HCT116 (cell line): ENCODE data around the gene AP5M1. TPM values are rescaled to one million over a fixed set of nuclear protein-coding genes. Genes with fewer than 3 reads are reported as not detected.

Experiments used
- ATAC-seq: fragments of 200-7000 bp; cut with Tn5 transposase; 2 replicates; pipeline ENCODE4 v1.9.1; 2020; ENCODE audit warnings: mild to moderate bottlenecking, moderate library complexity
- BruUV-seq: library from RNA; stranded (reverse); fragments of 400-500 nt; replicated peaks from 2 replicates; lab custom pipeline; 2021; lab: Mats Ljungman, UMichigan
- CTCF ChIA-PET: fragments of 300-600 bp; sonication (Branson Sonifier 250); formaldehyde crosslinking; loops from one replicate; lab custom pipeline; 2021; ENCODE audit warnings: antibody characterized with exemption; lab: Charles Lee
- POLR2A ChIA-PET: fragments of 300-600, 350-600 bp; sonication (Branson Sonifier 250); formaldehyde crosslinking; loops from one replicate; lab custom pipeline; 2021; ENCODE audit warnings: antibody characterized with exemption; lab: Charles Lee
- RAD21 ChIA-PET, 2 experiments: fragments of 300-600 bp; sonication (Branson Sonifier 250); formaldehyde crosslinking; loops; one replicate each; lab custom pipeline; 2023; ENCODE audit warnings: low total read pairs in 2 of 2; ENCODE audit not compliant: uncharacterized antibody in 2 of 2, unreplicated experiment in 2 of 2, low non-redundant PET in 1 of 2; lab: Charles Lee
- DNase-seq: peaks from one replicate; pipeline ENCODE4 v3.0.0-alpha.2; 2010; ENCODE audit warnings: low read depth, low spot score
- H2AFZ ChIP-seq: fragments of 200-600 bp; shearing (Covaris generic), sonication (generic); 2 replicates; pipeline ENCODE4 v1.6.1; 2017; ENCODE audit warnings: low read depth, mixed run types, mixed read lengths, antibody characterized with exemption, low read length; ENCODE audit not compliant: poor library complexity, severe bottlenecking
- H3K27ac ChIP-seq: 2 replicates; pipeline ENCODE4 v1.5.1; 2012; ENCODE audit warnings: low read depth, low read length
- H3K27me3 ChIP-seq: fragments of 200-600 bp; sonication (generic); 2 replicates; pipeline ENCODE4 v1.6.1; 2016; ENCODE audit warnings: mixed run types, low read length, mixed read lengths; ENCODE audit not compliant: insufficient read depth
- H3K36me3 ChIP-seq, 2 experiments: fragments of 200-500 bp in 1 of 2; fragments of 200-600 bp in 1 of 2; sonication (Bioruptor generic) in 1 of 2; sonication (generic) in 1 of 2; 2 replicates each; pipeline versions ENCODE4 v1.5.1 to v1.6.1; 2014 to 2016; ENCODE audit warnings: low read length in 2 of 2, inconsistent platforms in 1 of 2, mixed read lengths in 1 of 2, mixed run types in 1 of 2; ENCODE audit not compliant: insufficient read depth in 2 of 2, control insufficient read depth in 1 of 2
- H3K4me1 ChIP-seq, 2 experiments: fragments of 200-600 bp in 1 of 2; sonication (generic) in 1 of 2; 2 replicates each; pipeline versions ENCODE4 v1.5.1 to v1.6.1; 2012 to 2017; ENCODE audit warnings: low read length in 2 of 2, inconsistent platforms in 1 of 2, mild to moderate bottlenecking in 1 of 2, mixed read lengths in 1 of 2, mixed run types in 1 of 2, moderate library complexity in 1 of 2; ENCODE audit not compliant: insufficient read depth in 2 of 2, control insufficient read depth in 1 of 2
- H3K4me2 ChIP-seq: fragments of 200-600 bp; sonication (generic); 2 replicates; pipeline ENCODE4 v1.6.1; 2017; ENCODE audit warnings: mixed run types, low read length, mixed read lengths
- H3K4me3 ChIP-seq, 2 experiments: fragments of 200-600 bp in 1 of 2; sonication (generic) in 1 of 2; replicated peaks in 1 of 2; 2 replicates each; pipeline ENCODE4 v1.5.1; 2011 to 2016; ENCODE audit warnings: low read length in 2 of 2, control low read depth in 1 of 2, low read depth in 1 of 2, mild to moderate bottlenecking in 1 of 2, mixed read lengths in 1 of 2, mixed run types in 1 of 2
- H3K79me2 ChIP-seq: fragments of 200-600 bp; sonication (generic); 2 replicates; pipeline ENCODE4 v1.6.1; 2017; ENCODE audit warnings: mild to moderate bottlenecking, mixed run types, low read length, moderate library complexity, mixed read lengths; ENCODE audit not compliant: insufficient read depth
- H3K9ac ChIP-seq: fragments of 200-600 bp; sonication (generic); 2 replicates; pipeline ENCODE4 v1.6.1; 2016; ENCODE audit warnings: low read length, mixed read lengths
- H3K9me2 ChIP-seq: fragments of 200-600 bp; sonication (generic), shearing (Covaris generic); 2 replicates; pipeline ENCODE4 v1.6.1; 2017; ENCODE audit warnings: mixed run types, mild to moderate bottlenecking, moderate library complexity; ENCODE audit not compliant: insufficient read depth
- H3K9me3 ChIP-seq, 2 experiments: fragments of 200-500 bp in 1 of 2; fragments of 200-600 bp in 1 of 2; sonication (Bioruptor generic) in 1 of 2; sonication (generic) in 1 of 2; 2 replicates each; pipeline ENCODE4 v1.6.1; 2014 to 2017; ENCODE audit warnings: low read length in 2 of 2, mixed read lengths in 2 of 2, inconsistent platforms in 1 of 2, low read depth in 1 of 2, mild to moderate bottlenecking in 1 of 2, mixed run types in 1 of 2, moderate library complexity in 1 of 2; ENCODE audit not compliant: control insufficient read depth in 1 of 2, insufficient read depth in 1 of 2
- H4K20me1 ChIP-seq: fragments of 200-600 bp; sonication (generic), shearing (Covaris generic); 2 replicates; pipeline ENCODE4 v1.6.1; 2017; ENCODE audit warnings: mixed run types, mild to moderate bottlenecking, moderate library complexity; ENCODE audit not compliant: insufficient read depth
- REST ChIP-seq: IDR thresholded peaks from 2 replicates; pipeline ENCODE4 v1.6.1; 2012; ENCODE audit warnings: low read depth
- SIN3A ChIP-seq: IDR thresholded peaks from 2 replicates; pipeline ENCODE4 v1.6.1; 2012; ENCODE audit warnings: low read depth
- SP1 ChIP-seq: IDR thresholded peaks from 2 replicates; pipeline ENCODE4 v1.6.1; 2012; ENCODE audit warnings: low read depth
- intact Hi-C: fragments of 100-400 bp; cut with micrococcal nuclease; formaldehyde crosslinking; loops from 2 replicates; pipeline ENCODE4 v1.10.0; 2022
- total RNA-seq: library from RNA; stranded (reverse); gene quantifications from one replicate; pipeline ENCODE4 v1.2.1, GENCODE V29; 2021; ENCODE audit not compliant: unreplicated experiment

AP5M1 gene
- total RNA-seq, 1 experiment from 2014 or later, result 25.3 TPM

- no peaks in the 10 kb centered on the region for H4K20me1 ChIP-seq
- H3K4me2 ChIP-seq, result no peak overlapping the region
- no peak overlapping the region for H2AFZ ChIP-seq
- no peaks in the 10 kb centered on the region for H3K9me3 ChIP-seq
- ATAC-seq (no peak), DNase-seq (no peak)
- ChIA-PET RAD21 (no interaction called here), CTCF (no interaction called here), POLR2A (no interaction called here)
- H3K36me3 ChIP-seq, result no peaks in the 10 kb centered on the region
- BruUV-seq, result no TSS peak
- no peaks in the 10 kb centered on the region for H3K79me2 ChIP-seq
- TF ChIP-seq SIN3A, result no peak
- no peak for TF ChIP-seq SP1
- no peak for TF ChIP-seq REST
- TF ChIP-seq, all 23 proteins: peak for 0
- no peaks in the 10 kb centered on the region for H3K9me2 ChIP-seq
- H3K27ac ChIP-seq, result no peak overlapping the region
- H3K9ac ChIP-seq, result no peak overlapping the region
- intact Hi-C loops, result no loop called here
- H3K4me3 ChIP-seq, result no peak overlapping the region
- peaks cover 6 to 13% of the 10 kb centered on the region in 2 experiments; a peak in 3 of 4 replicates for H3K4me1 ChIP-seq
- no peaks in the 10 kb centered on the region for H3K27me3 ChIP-seq
Measured at GRCh38 chr14:57346741-57347140, 78.0 kb downstream of the AP5M1 start.

Other genes starting within 250 kb of the AP5M1 start
- gene EXOC5, start 66 bp upstream of the AP5M1 start, total RNA-seq, result 54.2 TPM
- 14.0 TPM for gene NAA30, start 121.6 kb downstream of the AP5M1 start, total RNA-seq
- gene CCDC198, start 224.9 kb downstream of the AP5M1 start, total RNA-seq, result not detected